GM21529 (cell line): ENCODE measurements around the gene ZFTA.

Source experiments
- ATAC-seq: cut with Tn5 transposase; IDR thresholded peaks from one replicate; pipeline ENCODE4 v1.9.1; 2021; ENCODE audit not compliant: unreplicated experiment

ZFTA gene

GRCh38 chr11:63756919-63757761 is 11.4 kb downstream of the ZFTA start:
- ATAC-seq: no peak

GRCh38 chr11:63749624-63750023 is 19.0 kb downstream of the ZFTA start:
- no peak for ATAC-seq

DNA sequence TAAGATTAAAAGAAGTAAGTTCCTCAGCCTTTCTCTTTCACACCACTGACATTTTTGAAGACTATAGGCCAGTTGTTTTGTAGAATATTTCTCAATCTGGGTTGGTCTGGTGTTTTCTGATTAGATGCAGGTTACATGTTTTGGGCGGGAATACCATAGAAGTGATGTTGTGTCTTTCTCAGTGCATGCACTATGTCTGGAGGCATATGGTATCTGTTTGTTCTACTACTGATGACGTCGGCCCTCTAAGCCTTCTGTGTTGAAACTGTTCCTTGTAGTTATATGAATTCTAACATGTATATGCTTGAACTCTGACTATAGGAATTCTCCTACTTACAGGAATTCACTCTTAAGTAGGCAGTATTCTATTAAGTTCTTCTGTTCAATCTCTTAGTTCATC is 21.6 kb downstream of the ZFTA start:
- no peak for ATAC-seq

DNA sequence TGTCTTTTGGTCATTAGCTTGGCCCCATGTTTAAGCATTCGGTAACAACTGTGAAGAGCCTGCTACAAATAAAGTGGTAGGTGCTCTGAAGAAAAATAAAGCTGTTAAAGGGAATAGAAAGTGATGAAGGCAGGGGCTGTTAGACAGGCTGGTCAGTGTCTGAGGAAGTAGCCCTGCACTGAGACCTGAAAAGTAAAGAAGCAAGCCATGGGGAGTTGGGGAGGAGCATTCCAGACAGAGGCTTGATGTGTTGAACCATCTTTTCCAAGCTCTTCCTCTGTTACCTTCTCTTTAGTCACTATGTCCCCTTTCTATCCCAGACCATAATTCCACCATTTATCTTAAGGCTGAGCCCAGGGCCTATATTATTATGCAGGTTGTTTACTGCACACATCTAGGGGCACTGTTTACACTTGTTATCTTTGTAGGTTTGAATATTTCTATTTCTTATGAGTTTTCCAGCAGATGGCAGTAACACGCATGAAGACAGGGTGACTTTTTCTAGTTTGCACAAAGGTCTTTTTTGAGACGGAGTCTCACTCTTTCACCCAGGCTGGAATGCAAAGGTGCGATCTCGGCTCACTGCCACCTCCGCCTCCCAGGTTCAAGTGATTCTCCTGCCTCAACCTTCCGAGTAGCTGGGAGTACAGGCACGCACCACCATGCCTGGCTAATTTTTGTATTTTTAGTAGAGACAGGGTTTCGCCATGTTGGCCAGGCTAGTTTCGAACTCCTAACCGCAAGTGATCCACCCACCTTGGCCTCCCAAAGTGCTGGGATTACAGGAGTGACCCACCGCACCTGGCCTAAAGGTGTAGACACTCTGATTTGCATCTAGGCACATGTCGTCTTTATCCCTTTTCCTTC is 23.0 kb downstream of the ZFTA start:
- no peak for ATAC-seq

GRCh38 chr11:63738720-63739360 is 29.7 kb downstream of the ZFTA start:
- ATAC-seq: no peak

DNA sequence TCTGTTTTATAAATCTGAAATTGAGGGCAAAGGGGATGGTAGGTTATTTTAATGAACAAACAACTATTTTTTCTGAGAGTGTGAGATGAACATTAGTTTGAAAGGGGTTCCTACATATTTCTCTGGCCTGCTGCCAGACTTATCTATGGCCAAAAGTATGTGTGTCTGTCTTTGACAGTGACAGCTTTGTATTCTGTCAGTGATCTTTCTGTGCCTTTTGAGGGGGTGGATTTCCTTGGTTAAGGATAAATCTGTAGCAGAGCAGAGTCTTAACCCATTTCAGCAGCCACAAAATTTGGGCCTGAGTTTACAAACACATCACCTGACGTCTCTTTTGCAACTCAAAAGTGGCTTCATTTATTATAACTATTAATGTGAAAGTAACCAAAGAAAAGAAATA is 30.9 kb downstream of the ZFTA start:
- ATAC-seq: no peak

DNA sequence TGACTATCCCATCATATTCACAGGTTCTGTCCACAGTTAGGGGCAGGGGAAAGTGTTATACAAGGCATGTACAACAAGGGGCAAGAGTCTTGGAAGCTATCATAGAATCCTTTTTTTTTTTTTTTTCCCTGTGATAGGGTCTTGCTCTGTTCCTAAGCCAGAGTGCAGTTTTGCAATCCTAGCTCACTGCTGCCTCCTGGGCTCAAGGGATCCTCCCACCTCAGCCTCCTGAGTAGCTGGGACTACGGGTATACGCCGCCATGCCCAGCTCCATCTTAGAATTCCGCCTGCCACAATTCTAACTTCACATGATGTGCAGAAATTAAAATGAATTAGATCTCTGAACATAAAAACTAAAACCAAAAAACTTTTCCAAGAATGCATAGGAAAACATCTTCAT is 31.7 kb downstream of the ZFTA start:
- no peak for ATAC-seq

DNA sequence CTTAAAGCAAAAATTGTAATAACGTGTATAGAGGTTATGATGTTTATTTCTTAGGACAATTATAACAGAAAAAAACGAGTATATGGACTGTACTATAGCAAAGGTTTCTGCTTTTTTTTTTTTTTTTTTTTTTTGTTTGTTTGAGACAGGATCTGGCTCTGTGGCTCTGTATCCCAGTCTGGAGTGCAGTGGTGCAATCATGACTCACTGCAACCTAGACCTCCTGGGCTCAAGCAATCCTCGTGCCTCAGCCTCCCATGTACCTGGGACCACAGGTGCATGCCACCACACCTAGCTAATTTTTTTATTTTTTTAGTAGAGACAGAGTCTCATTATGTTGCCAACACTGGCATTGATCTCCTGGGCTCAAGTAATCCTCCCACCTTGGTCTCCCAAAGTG is 39.2 kb downstream of the ZFTA start:
- ATAC-seq: no peak

GRCh38 chr11:63720611-63721010 is 48.0 kb downstream of the ZFTA start:
- ATAC-seq: no peak

DNA sequence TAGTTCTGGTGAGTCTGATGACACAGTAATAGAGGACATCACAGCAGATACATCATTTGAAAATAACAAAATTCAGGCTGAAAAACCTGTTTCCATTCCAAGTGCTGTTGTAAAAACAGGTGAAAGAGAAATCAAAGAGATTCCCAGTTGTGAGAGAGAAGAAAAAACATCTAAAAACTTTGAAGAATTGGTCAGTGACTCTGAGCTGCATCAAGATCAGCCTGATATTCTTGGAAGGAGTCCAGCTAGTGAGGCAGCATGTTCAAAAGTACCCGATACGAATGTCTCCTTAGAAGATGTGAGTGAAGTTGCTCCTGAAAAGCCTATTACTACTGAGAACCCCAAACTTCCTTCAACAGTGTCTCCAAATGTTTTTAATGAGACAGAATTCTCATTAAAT is 48.6 kb downstream of the ZFTA start:
- no peak for ATAC-seq

DNA sequence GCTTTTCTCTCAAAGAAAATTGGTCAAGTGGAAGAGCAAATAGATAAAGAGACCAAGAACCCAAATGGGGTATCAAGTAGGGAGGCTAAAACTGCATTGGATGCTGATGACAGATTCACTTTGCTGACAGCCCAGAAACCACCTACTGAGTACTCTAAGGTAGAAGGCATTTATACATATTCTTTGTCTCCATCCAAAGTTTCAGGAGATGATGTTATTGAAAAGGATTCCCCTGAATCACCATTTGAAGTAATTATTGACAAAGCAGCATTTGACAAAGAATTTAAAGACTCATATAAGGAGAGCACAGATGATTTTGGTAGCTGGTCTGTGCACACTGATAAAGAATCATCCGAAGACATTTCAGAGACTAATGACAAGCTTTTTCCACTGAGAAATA is 49.6 kb downstream of the ZFTA start:
- no peak for ATAC-seq
